ENCODE results near the gene PLXND1. TPM values are rescaled to one million over a fixed set of nuclear protein-coding genes. Genes with fewer than 3 reads are reported as not detected.
A peak's percentile ranks its signal among the peaks of the same experiment; 100 is the strongest.

PLXND1 gene
- total RNA-seq, 1 donor from 2014 or later = 96.5 TPM

- Histone ChIP-seq H3K4me3 (no peak overlapping the region), H3K36me3 (peaks cover 0 to 17% of the 10 kb centered on the region in 2 donors), H3K27me3 (no peaks in the 10 kb centered on the region), H3K27ac (peak overlapping the region; percentile 85), H3K9me3 (no peaks in the 10 kb centered on the region), H3K4me1 (peaks cover 73% of the 10 kb centered on the region)
- TF ChIP-seq CTCF (IDR thresholded peaks at IDR 0.05) (no peak), POLR2AphosphoS5 (IDR thresholded peaks at IDR 0.05; ENCODE audit: insufficient read depth in 1 of 2, low read depth in 1 of 2) (no peak), POLR2A (IDR thresholded peaks at IDR 0.05) (no peak)
- no peak for DNase-seq (ENCODE audit: extremely low spot score in 2 of 2)
- intact Hi-C loops (cut with DNase I) = no loop called here
Measured at GRCh38 chr3:129554356-129555152, 51.9 kb downstream of the PLXND1 start.

GRCh38 chr3:129553719-129554118 lies 52.8 kb downstream of the PLXND1 start:
- Histone ChIP-seq H3K27ac (no peak overlapping the region), H3K4me3 (no peak overlapping the region), H3K9me3 (no peaks in the 10 kb centered on the region), H3K36me3 (peaks cover 0 to 15% of the 10 kb centered on the region in 2 donors), H3K4me1 (peaks cover 64% of the 10 kb centered on the region), H3K27me3 (no peaks in the 10 kb centered on the region)
- intact Hi-C loops (cut with DNase I) = no loop called here
- TF ChIP-seq POLR2A (IDR thresholded peaks at IDR 0.05) = no peak
- TF ChIP-seq POLR2AphosphoS5 (IDR thresholded peaks at IDR 0.05; ENCODE audit: insufficient read depth in 1 of 2, low read depth in 1 of 2) = no peak
- TF ChIP-seq CTCF (IDR thresholded peaks at IDR 0.05) = no peak
- DNase-seq (ENCODE audit: extremely low spot score in 2 of 2) = no peak

- peaks cover 59% of the 10 kb centered on the region for H3K4me1 ChIP-seq
- TF ChIP-seq CTCF (IDR thresholded peaks at IDR 0.05) = no peak
- TF ChIP-seq POLR2A (IDR thresholded peaks at IDR 0.05) = no peak
- TF ChIP-seq POLR2AphosphoS5 (IDR thresholded peaks at IDR 0.05; ENCODE audit: insufficient read depth in 1 of 2, low read depth in 1 of 2) = no peak
- H3K27ac ChIP-seq = peak overlapping the region; percentile 13
- no peaks in the 10 kb centered on the region for H3K9me3 ChIP-seq
- no peaks in the 10 kb centered on the region for H3K27me3 ChIP-seq
- no peak overlapping the region for H3K4me3 ChIP-seq
- no peak for DNase-seq (ENCODE audit: extremely low spot score in 2 of 2)
- H3K36me3 ChIP-seq = peaks cover 0 to 14% of the 10 kb centered on the region in 2 donors
- intact Hi-C loops (cut with DNase I) = no loop called here
Measured at GRCh38 chr3:129553171-129553570, 53.3 kb downstream of the PLXND1 start.

GRCh38 chr3:129552287-129553050 lies 54.0 kb downstream of the PLXND1 start:
- intact Hi-C loops (cut with DNase I) = no loop called here
- no peak overlapping the region for H3K4me3 ChIP-seq
- H3K9me3 ChIP-seq = no peaks in the 10 kb centered on the region
- TF ChIP-seq POLR2A (IDR thresholded peaks at IDR 0.05) (no peak), CTCF (IDR thresholded peaks at IDR 0.05) (no peak), POLR2AphosphoS5 (IDR thresholded peaks at IDR 0.05; ENCODE audit: insufficient read depth in 1 of 2, low read depth in 1 of 2) (no peak)
- no peak for DNase-seq (ENCODE audit: extremely low spot score in 2 of 2)
- no peaks in the 10 kb centered on the region for H3K27me3 ChIP-seq
- H3K36me3 ChIP-seq = peaks cover 0 to 14% of the 10 kb centered on the region in 2 donors
- H3K27ac ChIP-seq = peak overlapping the region; percentile 13
- H3K4me1 ChIP-seq = peaks cover 52% of the 10 kb centered on the region
